Transverse colon (tissue), 4 donors: ENCODE data around the gene SLC30A5. TPM values are rescaled to one million over a fixed set of nuclear protein-coding genes. Genes with fewer than 3 reads are reported as not detected.

Source experiments
- DNase-seq: peaks from one replicate; pipeline ENCODE4 v3.0.0-alpha.2; 2019
- H3K27ac ChIP-seq, 4 donors: fragments of 200-600 bp; sonication (generic); 2 replicates each; pipeline ENCODE4 v1.5.1; 2016 to 2018; ENCODE audit warnings: inconsistent platforms in 4 of 4
- H3K27me3 ChIP-seq: fragments of 200-600 bp; sonication (generic); 2 replicates; pipeline ENCODE4 v1.5.1; 2017; ENCODE audit warnings: inconsistent platforms
- H3K36me3 ChIP-seq, 4 donors: fragments of 200-600 bp; sonication (generic); 2 replicates each; pipeline ENCODE4 v1.5.1; 2017 to 2019; ENCODE audit warnings: inconsistent platforms in 4 of 4
- H3K4me1 ChIP-seq, 4 donors: fragments of 200-600 bp; sonication (generic); 2 replicates each; pipeline ENCODE4 v1.5.1; 2017 to 2020; ENCODE audit warnings: inconsistent platforms in 4 of 4
- H3K4me3 ChIP-seq, 4 donors: fragments of 200-600 bp; sonication (generic); 1 replicate in 1 of 4; 2 replicates in 3 of 4; pipeline versions ENCODE4 v1.5.1 to v1.6.1; 2017 to 2019; ENCODE audit warnings: inconsistent platforms in 4 of 4
- H3K9me3 ChIP-seq, 2 donors: fragments of 200-600 bp; sonication (generic); 2 replicates each; pipeline ENCODE4 v1.5.1; 2017 to 2019; ENCODE audit warnings: inconsistent platforms in 2 of 2
- CTCF ChIP-seq, 5 experiments: fragments of 200-600 bp in 3 of 5; fragments of 450-650 bp in 2 of 5; sonication (generic) in 3 of 5; IDR thresholded peaks; 1 replicate in 2 of 5; 2 replicates in 3 of 5; pipeline ENCODE4 v1.5.1; 2016 to 2017; ENCODE audit warnings: antibody characterized with exemption in 5 of 5, inconsistent platforms in 3 of 5, mild to moderate bottlenecking in 2 of 5, moderate library complexity in 1 of 5
- EP300 ChIP-seq: sonication (generic); formaldehyde crosslinking; IDR thresholded peaks from one replicate; pipeline ENCODE4 v1.6.1; 2017; ENCODE audit warnings: antibody characterized with exemption, low read depth
- POLR2A ChIP-seq: fragments of 450-650 bp; IDR thresholded peaks from one replicate; pipeline ENCODE4 v1.6.1; 2016; ENCODE audit warnings: antibody characterized with exemption, mild to moderate bottlenecking, moderate library complexity
- POLR2AphosphoS5 ChIP-seq, 3 donors: sonication (generic); formaldehyde crosslinking; IDR thresholded peaks; one replicate each; pipeline ENCODE4 v1.6.1; 2016; ENCODE audit warnings: antibody characterized with exemption in 3 of 3
- WGBS, 2 donors: methylation state at CpG; one replicate each; pipeline ENCODE4 v1.1.5; 2018; ENCODE audit warnings: low coverage in 1 of 2; 5-methylcytosine and 5-hydroxymethylcytosine counted together
- in situ Hi-C, 4 donors: fragments of 200-750 bp; cut with MboI; loops; one replicate each; pipeline versions ENCODE4 v1.15.0 to v1.15.1; 2017; ENCODE audit warnings: low sequenced_read_pairs in 3 of 4, low pct_ligation_motif_present in 1 of 4, low pct_unique_long_range_greater_than_20kb in 1 of 4
- intact Hi-C: fragments of 100-400 bp; cut with DNase I; formaldehyde crosslinking; loops from one replicate; pipeline ENCODE4 v1.15.1; 2023; ENCODE audit warnings: low total_unique reads
- total RNA-seq, 4 donors: library from RNA; depleted of rRNA; stranded (reverse); fragments of >200 nt; gene quantifications; one replicate each; pipeline ENCODE4 v1.1.0, GENCODE V29; 2016

The SLC30A5 gene
- total RNA-seq, 4 donors from 2014 or later: 22.3 to 69.9 (median 41.9) TPM

GRCh38 chr5:69049151-69049550 lies 44.7 kb upstream of the SLC30A5 start:
- in situ Hi-C loops: no loop called here

GRCh38 chr5:69049796-69050195 lies 44.0 kb upstream of the SLC30A5 start:
- 44 to 49% methylated on average over 2 of the region's 2 CpGs for WGBS, 2 donors
- Histone ChIP-seq H3K36me3 (no peaks in the 10 kb centered on the region), H3K27ac (no peak overlapping the region), H3K4me3 (no peak overlapping the region), H3K9me3 (no peaks in the 10 kb centered on the region), H3K4me1 (no peaks in the 10 kb centered on the region), H3K27me3 (no peaks in the 10 kb centered on the region)
- DNase-seq: no peak
- intact Hi-C loops (loop anchor here (10.0 kb wide), 1 partner anchor 285 kb away; the partner anchor contains the start of gene CCDC125), in situ Hi-C loops (no loop called here)
- TF ChIP-seq EP300 (no peak), POLR2A (no peak), CTCF (IDR thresholded peaks at IDR 0.05) (no peak), POLR2AphosphoS5 (IDR thresholded peaks at IDR 0.05) (no peak)

More at GRCh38 chr5:69049151-69049550, 44.7 kb upstream of the SLC30A5 start:
- no peak for TF ChIP-seq EP300
- TF ChIP-seq POLR2AphosphoS5 (IDR thresholded peaks at IDR 0.05): no peak
- TF ChIP-seq CTCF (IDR thresholded peaks at IDR 0.05): no peak
- no peak for TF ChIP-seq POLR2A
- no peak for DNase-seq
- Histone ChIP-seq H3K9me3 (no peaks in the 10 kb centered on the region), H3K36me3 (no peaks in the 10 kb centered on the region), H3K4me3 (no peak overlapping the region), H3K4me1 (no peaks in the 10 kb centered on the region), H3K27me3 (no peaks in the 10 kb centered on the region), H3K27ac (no peak overlapping the region)
- WGBS, 2 donors: 67 to 91% methylated on average over 1 of the region's 1 CpG
- intact Hi-C loops: loop anchor here (10.0 kb wide), 1 partner anchor 286 kb away; the partner anchor contains the start of gene CCDC125

GRCh38 chr5:69050214-69050613 lies 43.6 kb upstream of the SLC30A5 start:
- Histone ChIP-seq H3K36me3 (no peaks in the 10 kb centered on the region), H3K27ac (no peak overlapping the region), H3K4me1 (no peaks in the 10 kb centered on the region), H3K27me3 (no peaks in the 10 kb centered on the region), H3K9me3 (no peaks in the 10 kb centered on the region), H3K4me3 (no peak overlapping the region)
- TF ChIP-seq EP300 (no peak), POLR2A (no peak), POLR2AphosphoS5 (IDR thresholded peaks at IDR 0.05) (no peak), CTCF (IDR thresholded peaks at IDR 0.05) (no peak)
- intact Hi-C loops (no loop called here), in situ Hi-C loops (no loop called here)
- no peak for DNase-seq
- WGBS, 2 donors: 70 to 80% methylated on average over 3 of the region's 3 CpGs

GRCh38 chr5:69052181-69052580 lies 41.6 kb upstream of the SLC30A5 start:
- in situ Hi-C loops: no loop called here
- Histone ChIP-seq H3K36me3 (no peaks in the 10 kb centered on the region), H3K4me3 (no peak overlapping the region), H3K4me1 (no peaks in the 10 kb centered on the region), H3K9me3 (no peaks in the 10 kb centered on the region), H3K27me3 (no peaks in the 10 kb centered on the region), H3K27ac (no peak overlapping the region)
- WGBS, 2 donors: 88 to 96% methylated on average over 3 to 6 of the region's 6 CpGs
- no peak for DNase-seq
- TF ChIP-seq CTCF (IDR thresholded peaks at IDR 0.05): no peak
- TF ChIP-seq POLR2AphosphoS5 (IDR thresholded peaks at IDR 0.05): no peak
- TF ChIP-seq POLR2A: no peak
- TF ChIP-seq EP300: no peak
- intact Hi-C loops: no loop called here
